ENCODE data around the gene CGB1. TPM values are rescaled to one million over a fixed set of nuclear protein-coding genes. Genes with fewer than 3 reads are reported as not detected.
"Not testable (repeated sequence)": the region's sequence is repeated elsewhere in the genome, so short reads cannot be mapped to it uniquely, and the experiment has no call there.

The CGB1 gene
- polyA plus RNA-seq, 1 experiment, result not detected

DNA sequence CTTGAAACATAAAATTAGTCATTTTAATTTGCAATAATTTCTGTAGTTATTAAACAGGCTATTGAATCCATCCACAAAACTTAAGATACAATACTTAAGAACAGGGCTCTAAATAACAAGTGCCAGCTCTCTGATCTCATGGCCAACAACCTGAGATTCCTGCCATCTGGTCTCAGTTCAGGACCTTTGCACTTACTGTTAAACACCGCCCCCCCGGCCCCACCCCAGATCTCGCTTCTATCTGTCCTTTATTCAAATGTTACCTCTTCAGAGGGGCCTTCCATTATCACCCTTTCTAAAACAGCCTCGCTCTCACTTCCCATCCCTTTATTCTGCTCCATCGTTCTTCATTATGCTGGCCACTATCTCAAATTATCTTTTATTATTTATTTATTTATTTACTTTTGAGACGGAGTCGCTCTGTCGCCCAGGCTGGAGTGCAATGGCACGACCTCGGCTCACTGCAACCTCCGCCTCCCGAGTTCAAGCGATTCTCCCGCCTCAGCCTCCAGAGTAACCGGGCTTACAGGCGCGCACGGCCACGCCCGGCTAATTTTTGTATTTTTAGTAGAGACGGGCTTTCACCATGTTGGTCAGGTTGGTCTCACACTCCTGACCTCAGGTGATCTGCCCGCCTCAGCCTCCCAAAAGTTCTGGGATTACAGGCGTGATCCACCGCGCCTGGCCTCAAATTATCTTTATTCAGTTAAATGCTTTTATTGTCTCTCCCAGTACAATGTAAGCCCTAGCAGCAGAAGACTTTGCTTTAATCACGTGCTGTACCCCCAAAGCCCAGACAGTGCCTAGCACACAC lies 47.7 kb upstream of the CGB1 start:
- no peaks in the 10 kb centered on the region for H3K27me3 ChIP-seq (ENCODE audit: control insufficient read depth, insufficient read depth, low read length)
- DNase-seq (ENCODE audit: low read depth), result no peak
- H3K4me3 ChIP-seq (ENCODE audit: low read depth, low read length), result peak overlapping the region; percentile 43
- POLR2A ChIA-PET, result no interaction called here
- CTCF ChIA-PET, result interaction anchor here (1.2 kb wide), 1 partner anchor 10 kb away, joined by 4 read pairs; no protein-coding TSS in a partner anchor
- no peak for TF ChIP-seq CTCF (IDR thresholded peaks at IDR 0.05; ENCODE audit: insufficient read depth, low read depth, low read length)
- peaks cover 5% of the 10 kb centered on the region for H3K36me3 ChIP-seq (ENCODE audit: control insufficient read depth, insufficient read depth, low read length)

GRCh38 chr19:49081273-49081672 lies 44.6 kb upstream of the CGB1 start:
- no peak for TF ChIP-seq CTCF (IDR thresholded peaks at IDR 0.05; ENCODE audit: insufficient read depth, low read depth, low read length)
- H3K36me3 ChIP-seq (ENCODE audit: control insufficient read depth, insufficient read depth, low read length), result no peaks in the 10 kb centered on the region
- ChIA-PET CTCF (interaction anchor here (0.6 to 1.4 kb wide), 2 partner anchors 23 to 144 kb away, joined by 3 read pairs; no protein-coding TSS in a partner anchor), POLR2A (no interaction called here)
- no peak for DNase-seq (ENCODE audit: low read depth)
- no peaks in the 10 kb centered on the region for H3K27me3 ChIP-seq (ENCODE audit: control insufficient read depth, insufficient read depth, low read length)
- H3K4me3 ChIP-seq (ENCODE audit: low read depth, low read length), result no peak overlapping the region

DNA sequence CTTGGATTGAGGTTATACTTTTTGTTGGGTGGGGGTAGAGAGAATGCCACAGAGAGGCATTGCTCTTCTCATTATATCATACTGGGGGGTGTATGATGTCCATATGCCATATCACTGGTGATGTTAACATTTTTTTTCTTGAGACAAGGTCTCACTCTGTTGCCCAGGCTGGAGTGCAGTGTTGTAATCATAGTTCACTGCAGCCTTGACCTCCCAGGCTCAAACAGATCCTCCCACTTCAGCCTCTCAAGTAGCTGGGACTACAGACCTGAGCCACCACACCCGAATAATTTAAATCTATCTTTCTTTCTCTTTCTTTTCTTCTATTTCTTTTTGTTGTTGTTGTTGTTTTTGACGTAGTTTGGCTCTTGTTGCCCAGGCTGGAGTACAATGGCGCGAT lies 43.7 kb upstream of the CGB1 start:
- no peak for TF ChIP-seq CTCF (IDR thresholded peaks at IDR 0.05; ENCODE audit: insufficient read depth, low read depth, low read length)
- Histone ChIP-seq H3K27me3 (ENCODE audit: control insufficient read depth, insufficient read depth, low read length) (no peaks in the 10 kb centered on the region), H3K4me3 (ENCODE audit: low read depth, low read length) (no peak overlapping the region), H3K36me3 (ENCODE audit: control insufficient read depth, insufficient read depth, low read length) (no peaks in the 10 kb centered on the region)
- ChIA-PET CTCF (interaction anchor here (0.6 to 1.1 kb wide), 2 partner anchors 23 to 80 kb away, joined by 3 read pairs; no protein-coding TSS in a partner anchor), POLR2A (no interaction called here)
- no peak for DNase-seq (ENCODE audit: low read depth)

- peak; percentile 67 for TF ChIP-seq CTCF (IDR thresholded peaks at IDR 0.05; ENCODE audit: insufficient read depth, low read depth, low read length)
- DNase-seq (ENCODE audit: low read depth); POLR2A ChIA-PET; H3K4me3 ChIP-seq (ENCODE audit: low read depth, low read length); H3K36me3 ChIP-seq (ENCODE audit: control insufficient read depth, insufficient read depth, low read length): not testable (repeated sequence)
- CTCF ChIA-PET, result interaction anchor here (0.6 to 2.5 kb wide), 10 partner anchors 9 to 226 kb away, joined by 3 to 13 read pairs (median 4); partner anchors contain the start of gene CGB7
- peaks cover 12% of the 10 kb centered on the region for H3K27me3 ChIP-seq (ENCODE audit: control insufficient read depth, insufficient read depth, low read length)
These were observed 38.2 kb upstream of the CGB1 start for GRCh38 chr19:49074869-49075268.

DNA sequence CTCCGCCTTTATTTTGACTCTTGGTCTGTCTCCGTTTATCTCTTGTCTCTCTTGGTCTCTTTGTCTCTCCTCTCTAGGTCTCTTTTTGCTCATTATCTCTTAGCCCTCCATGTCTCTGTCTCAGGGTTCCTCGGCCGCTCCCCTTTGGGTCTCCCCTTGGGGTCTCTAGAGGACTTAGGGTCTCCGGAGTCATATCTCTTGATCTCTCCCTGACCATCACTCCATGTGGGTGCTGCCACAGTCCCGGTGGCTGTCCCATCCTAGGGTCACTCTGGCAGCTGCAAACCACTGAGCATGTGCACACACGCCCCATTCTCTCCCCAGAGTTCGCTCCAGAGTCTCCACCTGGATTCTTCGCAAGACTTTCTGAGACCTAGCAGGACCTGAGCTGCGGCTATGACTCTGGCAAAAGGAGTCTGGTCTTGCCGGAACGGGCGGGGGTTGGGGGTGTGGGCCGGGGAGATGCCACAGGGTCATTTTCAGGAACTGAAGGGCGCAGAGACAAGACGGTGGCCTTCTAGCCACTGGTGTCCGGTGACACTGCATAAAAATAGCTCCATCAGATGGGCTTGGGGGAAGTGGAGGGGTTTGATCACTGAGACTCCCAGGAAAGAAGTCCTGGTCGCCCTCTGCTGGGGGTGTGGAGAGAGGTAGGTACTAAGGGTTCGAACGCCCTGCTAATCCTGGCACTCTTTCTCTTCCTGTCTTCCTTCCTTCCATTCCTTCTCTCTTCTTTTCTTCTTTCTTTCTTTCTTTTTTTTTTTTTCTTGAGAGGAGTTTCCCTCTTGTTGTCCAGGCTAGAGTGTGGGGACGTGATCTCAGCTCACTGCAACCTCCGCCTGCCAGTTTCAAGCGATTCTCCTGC lies 37.1 kb upstream of the CGB1 start:
- TF ChIP-seq CTCF (IDR thresholded peaks at IDR 0.05; ENCODE audit: insufficient read depth, low read depth, low read length), result peak; percentile 34
- peaks cover 12% of the 10 kb centered on the region for H3K27me3 ChIP-seq (ENCODE audit: control insufficient read depth, insufficient read depth, low read length)
- no peaks in the 10 kb centered on the region for H3K36me3 ChIP-seq (ENCODE audit: control insufficient read depth, insufficient read depth, low read length)
- H3K4me3 ChIP-seq (ENCODE audit: low read depth, low read length), result no peak overlapping the region
- DNase-seq (ENCODE audit: low read depth), result no peak
- CTCF ChIA-PET, result interaction anchor here (0.6 to 2.5 kb wide), 9 partner anchors 9 to 227 kb away, joined by 3 to 13 read pairs (median 4); partner anchors contain the start of gene RUVBL2
- POLR2A ChIA-PET, result no interaction called here

Data from BJ (cell line).